ENCODE results near the gene PRR14. TPM values are rescaled to one million over a fixed set of nuclear protein-coding genes. Genes with fewer than 3 reads are reported as not detected.

The PRR14 gene
- total RNA-seq, 1 donor from 2014 or later = 3.5 TPM

DNA sequence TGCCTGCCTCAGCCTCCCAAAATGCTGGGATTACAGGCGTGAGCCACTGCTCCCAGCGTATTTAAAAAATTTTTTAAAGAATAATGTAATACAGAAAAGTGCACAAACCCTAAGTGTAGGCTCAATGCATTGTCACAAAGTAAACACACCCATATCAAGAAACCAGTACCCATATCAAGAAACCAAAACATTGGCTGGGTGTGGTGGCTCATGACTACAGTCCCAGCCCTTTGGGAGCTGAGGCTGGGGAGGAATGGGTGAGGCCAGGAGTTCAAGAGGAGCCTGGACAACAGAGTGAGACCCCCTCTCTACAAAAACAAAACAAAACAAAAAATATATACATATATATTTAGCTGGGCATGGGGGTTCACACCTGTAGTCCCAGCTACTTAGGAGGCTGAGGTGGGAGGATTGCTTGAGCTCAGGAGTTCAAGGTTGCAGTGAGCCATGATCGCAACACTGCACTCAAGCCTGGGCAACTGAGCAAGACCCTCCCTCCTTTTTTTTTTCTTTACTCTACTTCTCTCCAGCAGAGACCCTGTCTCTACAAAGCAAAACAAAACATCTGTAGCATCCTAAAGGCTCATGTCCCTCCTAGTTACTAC, 9.3 kb upstream of the PRR14 start:
- no peaks in the 10 kb centered on the region for H3K36me3 ChIP-seq
- Mint-ChIP-seq H3K4me3 (no peak overlapping the region), H3K27me3 (ENCODE audit: insufficient read depth, low read depth) (peaks cover 9% of the 10 kb centered on the region), H3K9me3 (no peaks in the 10 kb centered on the region), H3K4me1 (peaks cover 4% of the 10 kb centered on the region), H3K27ac (no peak overlapping the region), H3K36me3 (no peaks in the 10 kb centered on the region)
- H3K9me3 ChIP-seq (ENCODE audit: low read depth) = no peaks in the 10 kb centered on the region
- no peak for DNase-seq (ENCODE audit: low spot score)
- no peak overlapping the region for H3K4me3 ChIP-seq
- no peaks in the 10 kb centered on the region for H4K20me1 ChIP-seq (ENCODE audit: low read depth)
- no peaks in the 10 kb centered on the region for H3K4me1 ChIP-seq
- H3K27me3 ChIP-seq = peaks cover 47% of the 10 kb centered on the region
- no peak overlapping the region for H2AFZ ChIP-seq (replicated peaks)
- H3F3A ChIP-seq (ENCODE audit: low read depth) = peaks cover 5% of the 10 kb centered on the region
- no peak overlapping the region for H3K9ac ChIP-seq
- no peak overlapping the region for H3K27ac ChIP-seq
- TF ChIP-seq EZH2 (IDR thresholded peaks at IDR 0.05) = no peak
- TF ChIP-seq, protein P1, sequence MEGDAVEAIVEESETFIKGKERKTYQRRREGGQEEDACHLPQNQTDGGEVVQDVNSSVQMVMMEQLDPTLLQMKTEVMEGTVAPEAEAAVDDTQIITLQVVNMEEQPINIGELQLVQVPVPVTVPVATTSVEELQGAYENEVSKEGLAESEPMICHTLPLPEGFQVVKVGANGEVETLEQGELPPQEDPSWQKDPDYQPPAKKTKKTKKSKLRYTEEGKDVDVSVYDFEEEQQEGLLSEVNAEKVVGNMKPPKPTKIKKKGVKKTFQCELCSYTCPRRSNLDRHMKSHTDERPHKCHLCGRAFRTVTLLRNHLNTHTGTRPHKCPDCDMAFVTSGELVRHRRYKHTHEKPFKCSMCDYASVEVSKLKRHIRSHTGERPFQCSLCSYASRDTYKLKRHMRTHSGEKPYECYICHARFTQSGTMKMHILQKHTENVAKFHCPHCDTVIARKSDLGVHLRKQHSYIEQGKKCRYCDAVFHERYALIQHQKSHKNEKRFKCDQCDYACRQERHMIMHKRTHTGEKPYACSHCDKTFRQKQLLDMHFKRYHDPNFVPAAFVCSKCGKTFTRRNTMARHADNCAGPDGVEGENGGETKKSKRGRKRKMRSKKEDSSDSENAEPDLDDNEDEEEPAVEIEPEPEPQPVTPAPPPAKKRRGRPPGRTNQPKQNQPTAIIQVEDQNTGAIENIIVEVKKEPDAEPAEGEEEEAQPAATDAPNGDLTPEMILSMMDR (IDR thresholded peaks at IDR 0.05) = no peak
- TF ChIP-seq EZH2phosphoT487 (IDR thresholded peaks at IDR 0.05) = no peak
- H3K4me2 ChIP-seq = no peak overlapping the region
- no peaks in the 10 kb centered on the region for H3K79me2 ChIP-seq (ENCODE audit: low read depth)

DNA sequence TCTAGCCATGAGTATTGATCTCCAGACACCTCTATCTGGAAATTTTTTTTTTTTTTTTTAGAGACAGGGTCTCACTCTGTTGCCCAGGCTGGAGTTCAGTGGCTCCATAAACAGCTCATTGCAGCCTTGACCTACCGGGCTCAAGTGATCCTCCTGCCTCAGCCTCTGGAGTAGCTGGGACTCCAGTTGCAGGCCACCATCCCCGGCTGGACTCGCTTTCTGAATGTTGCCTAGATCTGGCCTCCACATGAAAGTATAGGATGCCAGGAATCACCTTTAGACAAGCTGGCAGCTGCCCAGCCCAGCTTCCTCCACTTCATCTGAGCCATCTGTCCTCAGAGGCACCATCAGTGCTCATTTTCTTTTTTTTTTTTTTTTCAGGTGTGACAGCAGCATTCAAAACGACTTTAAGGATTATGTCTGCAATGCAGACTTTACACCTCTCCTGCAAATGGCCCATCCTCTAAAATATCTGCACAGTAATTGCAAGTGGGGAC, 6.4 kb upstream of the PRR14 start:
- Histone ChIP-seq H3K27me3 (peaks cover 60% of the 10 kb centered on the region), H2AFZ (replicated peaks) (no peak overlapping the region), H3K36me3 (no peaks in the 10 kb centered on the region), H3K9ac (no peak overlapping the region), H3K4me2 (no peak overlapping the region), H3K79me2 (ENCODE audit: low read depth) (no peaks in the 10 kb centered on the region), H3K9me3 (ENCODE audit: low read depth) (no peaks in the 10 kb centered on the region), H3K27ac (no peak overlapping the region), H3K4me3 (no peak overlapping the region), H4K20me1 (ENCODE audit: low read depth) (no peaks in the 10 kb centered on the region), H3K4me1 (no peaks in the 10 kb centered on the region), H3F3A (ENCODE audit: low read depth) (peaks cover 5% of the 10 kb centered on the region)
- H3K27ac Mint-ChIP-seq = no peak overlapping the region
- no peak overlapping the region for H3K4me3 Mint-ChIP-seq
- DNase-seq (ENCODE audit: low spot score) = no peak
- H3K27me3 Mint-ChIP-seq (ENCODE audit: insufficient read depth, low read depth) = peaks cover 6% of the 10 kb centered on the region
- H3K36me3 Mint-ChIP-seq = no peaks in the 10 kb centered on the region
- TF ChIP-seq EZH2phosphoT487 (IDR thresholded peaks at IDR 0.05) (no peak), EZH2 (IDR thresholded peaks at IDR 0.05) (no peak)
- TF ChIP-seq, protein P1 (IDR thresholded peaks at IDR 0.05) = no peak
- no peaks in the 10 kb centered on the region for H3K9me3 Mint-ChIP-seq
- peaks cover 3% of the 10 kb centered on the region for H3K4me1 Mint-ChIP-seq

DNA sequence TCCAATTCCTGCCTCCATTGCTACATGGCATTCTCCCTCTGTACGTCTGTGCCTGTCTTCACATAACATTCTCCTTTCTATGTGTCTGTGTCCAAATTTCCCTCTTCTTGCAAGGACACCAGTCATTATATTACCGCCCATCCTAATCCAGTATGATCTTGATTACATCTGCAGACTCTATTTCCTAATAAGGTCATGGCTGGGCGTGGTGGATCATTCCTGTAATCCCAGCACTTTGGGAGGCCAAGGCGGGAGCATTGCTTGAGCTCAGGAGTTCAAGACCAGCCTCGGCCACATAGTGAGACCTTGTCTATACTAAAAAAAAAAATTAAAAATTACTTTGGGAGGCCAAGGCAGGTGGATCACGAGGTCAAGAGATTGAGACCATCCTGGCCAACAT, 5.0 kb upstream of the PRR14 start:
- H3K9ac ChIP-seq = no peak overlapping the region
- peaks cover 53% of the 10 kb centered on the region for H3K27me3 ChIP-seq
- H3K27ac ChIP-seq = no peak overlapping the region
- DNase-seq (ENCODE audit: low spot score) = no peak
- Mint-ChIP-seq H3K4me1 (peaks cover 4% of the 10 kb centered on the region), H3K4me3 (no peak overlapping the region), H3K27me3 (ENCODE audit: insufficient read depth, low read depth) (peaks cover 11% of the 10 kb centered on the region), H3K27ac (no peak overlapping the region), H3K9me3 (no peaks in the 10 kb centered on the region), H3K36me3 (no peaks in the 10 kb centered on the region)
- H3K4me1 ChIP-seq = no peaks in the 10 kb centered on the region
- H2AFZ ChIP-seq (replicated peaks) = no peak overlapping the region
- no peaks in the 10 kb centered on the region for H3K9me3 ChIP-seq (ENCODE audit: low read depth)
- H3K79me2 ChIP-seq (ENCODE audit: low read depth) = no peaks in the 10 kb centered on the region
- peaks cover 6% of the 10 kb centered on the region for H3F3A ChIP-seq (ENCODE audit: low read depth)
- no peak overlapping the region for H3K4me2 ChIP-seq
- no peak overlapping the region for H3K4me3 ChIP-seq
- no peaks in the 10 kb centered on the region for H3K36me3 ChIP-seq
- TF ChIP-seq, protein P1 (IDR thresholded peaks at IDR 0.05) = no peak
- TF ChIP-seq EZH2phosphoT487 (IDR thresholded peaks at IDR 0.05) = no peak
- no peak for TF ChIP-seq EZH2 (IDR thresholded peaks at IDR 0.05)
- H4K20me1 ChIP-seq (ENCODE audit: low read depth) = no peaks in the 10 kb centered on the region
